Epidermal melanocyte (primary cell): ENCODE data around the gene CTAG1B.
"Not testable (repeated sequence)": the region's sequence is repeated elsewhere in the genome, so short reads cannot be mapped to it uniquely, and the experiment has no call there.

ENCODE experiments used
- DNase-seq: peaks from one replicate; pipeline ENCODE4 v3.0.0; 2011; ENCODE audit warnings: low spot score; ENCODE audit not compliant: insufficient read length

CTAG1B gene

GRCh38 chrX:154590415-154590814, 28.7 kb downstream of the CTAG1B start:
- DNase-seq = not testable (repeated sequence)

- DNase-seq = not testable (repeated sequence)
These were observed 34.4 kb downstream of the CTAG1B start, which contains the start of gene CTAG1A for GRCh38 chrX:154584585-154585183. CTAG1A (plus strand) TSS chrX:154585133; CDS start chrX:154585207, 74 bp downstream.

DNA sequence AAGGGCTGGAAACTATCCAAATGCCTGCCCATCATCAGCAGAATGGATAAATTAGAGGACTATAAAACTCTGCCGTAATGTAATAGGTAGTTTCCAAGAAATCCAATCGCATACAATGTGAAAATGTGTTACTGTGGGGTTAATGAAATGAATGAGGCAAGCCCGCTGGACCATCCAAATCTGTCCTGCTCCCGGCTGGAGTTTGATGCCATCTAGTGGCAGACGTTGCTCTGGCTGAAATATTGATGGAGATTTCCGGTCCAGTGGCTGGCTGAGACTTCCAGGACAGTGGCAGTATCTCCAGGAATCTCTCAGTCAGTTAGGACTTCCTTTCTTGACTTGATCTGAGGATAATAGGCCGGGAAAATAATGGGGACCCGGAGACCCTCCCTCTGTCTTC, 36.1 kb downstream of the CTAG1B start:
- not testable (repeated sequence) for DNase-seq

GRCh38 chrX:154575076-154575475, 44.0 kb downstream of the CTAG1B start:
- DNase-seq = not testable (repeated sequence)

DNA sequence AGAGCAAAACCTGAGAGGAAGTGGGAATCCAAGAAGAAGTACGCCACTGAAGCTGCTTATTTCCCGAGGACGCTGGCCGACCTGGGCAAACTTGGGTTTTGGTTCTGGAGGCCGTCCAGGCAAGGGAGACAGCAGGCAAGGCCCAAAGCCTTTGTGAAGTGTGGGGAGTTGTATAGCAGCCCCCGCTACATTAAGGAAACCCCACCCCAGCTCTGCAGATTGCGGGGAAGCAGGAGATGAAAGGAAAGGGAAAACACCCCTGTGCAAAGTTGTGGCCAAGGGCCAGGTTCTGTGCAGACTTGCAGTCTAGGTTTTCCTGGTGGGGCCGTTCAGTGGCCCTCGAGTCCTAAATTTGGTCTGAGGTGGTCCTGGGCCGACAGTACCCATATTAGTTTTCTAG, 46.0 kb downstream of the CTAG1B start:
- DNase-seq = not testable (repeated sequence)

- DNase-seq = not testable (repeated sequence)
These were observed 48.7 kb downstream of the CTAG1B start for GRCh38 chrX:154570361-154570760.
